ENCODE measurements around the gene DNAH17.

DNA sequence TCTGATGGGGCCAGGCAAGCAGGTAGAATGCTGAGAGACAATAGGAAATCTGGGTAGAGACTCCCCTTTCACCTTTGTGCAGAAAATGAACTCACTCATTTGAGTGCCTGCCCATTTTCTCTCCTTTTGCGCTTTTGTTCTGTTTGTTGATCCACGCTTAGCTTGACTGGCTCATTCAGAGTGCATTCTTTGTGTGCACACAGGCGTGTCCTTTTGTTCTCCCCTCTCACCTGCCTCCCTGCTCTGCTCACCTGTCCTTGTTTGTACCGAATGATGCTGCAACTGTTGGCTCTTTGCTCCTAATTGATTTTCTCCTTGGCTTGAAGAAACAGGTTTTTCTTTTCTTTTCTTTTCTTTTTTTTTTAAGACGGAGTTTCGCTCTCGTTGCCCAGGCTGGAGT lies 183.0 kb downstream of the DNAH17 start:
- TF ChIP-seq, protein P1, sequence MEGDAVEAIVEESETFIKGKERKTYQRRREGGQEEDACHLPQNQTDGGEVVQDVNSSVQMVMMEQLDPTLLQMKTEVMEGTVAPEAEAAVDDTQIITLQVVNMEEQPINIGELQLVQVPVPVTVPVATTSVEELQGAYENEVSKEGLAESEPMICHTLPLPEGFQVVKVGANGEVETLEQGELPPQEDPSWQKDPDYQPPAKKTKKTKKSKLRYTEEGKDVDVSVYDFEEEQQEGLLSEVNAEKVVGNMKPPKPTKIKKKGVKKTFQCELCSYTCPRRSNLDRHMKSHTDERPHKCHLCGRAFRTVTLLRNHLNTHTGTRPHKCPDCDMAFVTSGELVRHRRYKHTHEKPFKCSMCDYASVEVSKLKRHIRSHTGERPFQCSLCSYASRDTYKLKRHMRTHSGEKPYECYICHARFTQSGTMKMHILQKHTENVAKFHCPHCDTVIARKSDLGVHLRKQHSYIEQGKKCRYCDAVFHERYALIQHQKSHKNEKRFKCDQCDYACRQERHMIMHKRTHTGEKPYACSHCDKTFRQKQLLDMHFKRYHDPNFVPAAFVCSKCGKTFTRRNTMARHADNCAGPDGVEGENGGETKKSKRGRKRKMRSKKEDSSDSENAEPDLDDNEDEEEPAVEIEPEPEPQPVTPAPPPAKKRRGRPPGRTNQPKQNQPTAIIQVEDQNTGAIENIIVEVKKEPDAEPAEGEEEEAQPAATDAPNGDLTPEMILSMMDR (IDR thresholded peaks at IDR 0.05): no peak
- TF ChIP-seq EZH2phosphoT487 (IDR thresholded peaks at IDR 0.05): no peak
- TF ChIP-seq EZH2 (IDR thresholded peaks at IDR 0.05): no peak
